ENCODE results near the gene ADGRV1.

- TF ChIP-seq CTCF (IDR thresholded peaks at IDR 0.05; ENCODE audit: low read depth, low read length, poor library complexity, severe bottlenecking) (no peak), EZH2phosphoT487 (IDR thresholded peaks at IDR 0.05; ENCODE audit: borderline replicate concordance, low read length) (no peak)
Measured at GRCh38 chr5:91104062-91104448, 545.5 kb downstream of the ADGRV1 start.

Measured in DOHH2 (cell line).